ENCODE results near the gene TF.
"Not testable (repeated sequence)": the region's sequence is repeated elsewhere in the genome, so short reads cannot be mapped to it uniquely, and the experiment has no call there.

Gene TF

DNA sequence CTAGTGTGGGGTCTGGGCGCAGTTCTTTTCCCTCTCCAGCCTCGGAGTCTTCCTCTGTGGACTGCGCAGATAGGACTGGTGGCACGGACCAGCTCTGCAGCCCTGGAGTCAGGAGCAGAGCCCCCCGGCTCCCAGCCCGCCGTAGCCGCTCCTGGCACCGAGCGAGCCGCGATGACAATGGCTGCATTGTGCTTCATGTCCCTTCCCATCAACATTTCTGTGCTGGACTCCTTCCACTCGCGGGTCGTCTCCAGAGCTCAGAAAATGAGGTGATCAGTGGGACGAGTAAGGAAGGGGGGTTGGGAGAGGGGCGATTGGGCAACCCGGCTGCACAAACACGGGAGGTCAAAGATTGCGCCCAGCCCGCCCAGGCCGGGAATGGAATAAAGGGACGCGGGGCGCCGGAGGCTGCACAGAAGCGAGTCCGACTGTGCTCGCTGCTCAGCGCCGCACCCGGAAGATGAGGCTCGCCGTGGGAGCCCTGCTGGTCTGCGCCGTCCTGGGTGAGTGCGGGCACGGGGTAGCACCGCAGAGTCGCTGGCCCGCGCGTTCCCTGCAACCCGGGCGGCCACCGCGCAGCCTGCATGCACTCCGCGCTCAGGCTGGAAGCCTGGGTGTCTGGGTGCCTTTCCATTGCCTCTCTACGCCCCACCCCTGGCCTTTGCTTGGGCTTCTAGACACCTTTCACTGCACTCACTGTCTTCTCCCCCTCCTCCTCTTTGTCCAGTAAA is at the start of gene TF:
Gene TF (plus strand): TSS at position 413 of the 731 bp plus-strand sequence. CDS start 48 bp downstream, at position 461.
- DNase-seq (ENCODE audit: low read depth), result no peak

DNA sequence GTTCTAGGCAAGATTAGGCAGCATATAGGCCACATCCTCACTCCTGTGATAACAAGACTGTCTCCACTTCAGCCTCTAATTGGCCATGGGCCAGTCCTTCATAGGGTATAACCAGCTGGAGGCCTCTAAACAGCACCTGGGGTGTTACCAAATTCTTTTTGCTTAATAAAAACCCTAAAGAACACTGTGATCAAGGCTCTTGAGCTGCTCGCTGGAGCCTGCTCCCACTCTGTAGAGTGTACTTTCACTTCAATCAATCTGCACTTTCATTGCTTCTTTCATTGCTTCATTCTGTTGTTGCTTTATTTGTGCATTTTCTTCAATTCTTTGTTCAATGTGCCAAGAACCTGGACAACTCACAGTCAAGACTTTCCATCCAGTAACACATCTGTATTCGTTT is 48.2 kb upstream of the TF start:
- DNase-seq (ENCODE audit: low read depth), result no peak

- no peak for DNase-seq (ENCODE audit: low read depth)
These were observed 46.7 kb upstream of the TF start for GRCh38 chr3:133699467-133699866.

GRCh38 chr3:133699903-133700302 is 46.3 kb upstream of the TF start:
- no peak for DNase-seq (ENCODE audit: low read depth)

GRCh38 chr3:133700351-133700750 is 45.8 kb upstream of the TF start:
- DNase-seq (ENCODE audit: low read depth), result no peak

DNA sequence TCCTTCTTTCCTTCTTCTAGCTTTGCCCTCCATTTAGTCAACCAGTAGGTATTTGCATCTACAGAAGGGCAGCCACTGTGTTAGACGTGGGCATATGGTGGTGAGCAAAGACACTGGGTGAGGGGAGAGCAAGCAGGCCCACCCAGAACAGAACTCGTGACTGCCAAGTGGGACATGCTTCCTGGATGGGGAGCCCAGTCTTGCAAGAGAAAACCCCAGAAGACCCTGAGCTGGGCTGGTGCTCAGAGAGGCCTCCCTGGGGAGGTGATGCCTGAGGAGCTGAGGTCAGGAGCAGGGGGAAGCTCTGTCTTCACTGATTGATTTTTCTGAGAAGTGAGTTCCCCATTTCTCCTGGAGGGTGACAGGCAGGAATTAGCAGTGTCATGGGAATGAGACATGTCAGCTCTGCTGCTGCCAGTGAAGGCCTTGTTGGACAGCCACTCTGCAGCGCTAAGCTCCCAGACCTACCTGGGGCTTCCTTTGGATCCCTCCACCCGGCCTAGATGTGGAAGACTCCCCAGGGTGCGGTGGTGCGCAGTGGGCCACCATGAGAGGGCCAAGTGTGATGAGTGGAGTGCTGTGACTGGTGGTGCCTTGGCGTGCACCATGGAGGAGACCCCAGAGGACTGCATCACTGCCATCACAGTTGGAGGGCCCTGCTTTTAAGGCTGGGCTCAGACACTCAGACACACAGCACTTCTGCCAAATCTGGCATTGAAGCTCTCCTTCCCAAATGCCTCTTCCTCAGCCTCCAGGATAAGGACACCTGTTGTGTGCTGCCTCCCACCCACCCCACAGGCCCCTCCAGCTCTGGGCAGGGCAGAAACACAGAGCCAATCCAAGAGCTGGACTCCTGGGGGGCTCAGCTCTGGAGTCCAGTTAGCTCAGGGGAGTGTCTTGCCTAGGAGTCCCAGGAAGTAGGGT is 44.5 kb upstream of the TF start:
- no peak for DNase-seq (ENCODE audit: low read depth)

- DNase-seq (ENCODE audit: low read depth), result no peak
These were observed 42.3 kb upstream of the TF start for GRCh38 chr3:133703915-133704314.

- DNase-seq (ENCODE audit: low read depth), result no peak
These were observed 40.2 kb upstream of the TF start for GRCh38 chr3:133706033-133706432.

- DNase-seq (ENCODE audit: low read depth), result no peak
These were observed 36.9 kb upstream of the TF start for GRCh38 chr3:133709139-133709750.

GRCh38 chr3:133711013-133711412 is 35.2 kb upstream of the TF start:
- no peak for DNase-seq (ENCODE audit: low read depth)

GRCh38 chr3:133712017-133712416 is 34.2 kb upstream of the TF start:
- DNase-seq (ENCODE audit: low read depth), result no peak

- no peak for DNase-seq (ENCODE audit: low read depth)
These were observed 32.8 kb upstream of the TF start for GRCh38 chr3:133713347-133713746.

DNA sequence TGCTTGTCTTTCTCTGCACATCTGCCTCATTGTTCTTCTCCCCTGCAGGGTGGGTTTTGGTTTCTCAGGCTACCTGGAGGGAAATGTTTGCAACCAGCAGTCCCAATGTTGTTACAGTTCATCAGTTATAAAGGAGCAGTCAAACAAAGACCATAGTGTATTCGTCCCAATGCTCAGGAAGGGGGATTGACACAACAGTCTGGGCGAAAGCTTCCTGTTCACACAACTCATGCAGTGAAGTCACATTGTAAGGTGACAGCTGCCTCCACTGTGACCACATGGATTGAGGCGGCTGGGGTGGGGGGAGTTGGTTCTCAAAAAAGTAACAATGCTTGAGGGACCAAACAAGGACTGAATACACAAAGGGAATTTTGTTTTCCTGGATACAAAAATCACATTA is 28.8 kb upstream of the TF start:
- no peak for DNase-seq (ENCODE audit: low read depth)

DNA sequence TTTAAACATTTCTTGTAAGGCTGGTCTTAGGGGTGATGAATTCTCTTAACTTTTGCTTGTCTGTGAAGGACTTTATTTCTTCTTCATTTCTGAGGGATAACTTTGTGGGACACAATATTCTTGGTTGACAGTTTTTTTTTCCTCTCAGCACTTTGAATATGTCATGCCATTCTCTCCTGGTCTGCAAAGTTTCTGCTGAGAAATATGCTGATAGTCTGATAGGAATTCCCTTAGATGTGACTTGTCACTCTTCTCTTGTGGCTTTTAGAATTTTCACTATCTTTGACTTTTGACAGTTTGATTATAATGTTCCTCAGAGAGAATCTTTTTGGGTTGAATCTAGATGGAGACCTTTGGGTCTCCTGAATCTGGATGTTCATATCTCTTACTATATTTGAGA is 23.3 kb upstream of the TF start:
- no peak for DNase-seq (ENCODE audit: low read depth)

GRCh38 chr3:133730993-133731392 is 15.2 kb upstream of the TF start:
- DNase-seq (ENCODE audit: low read depth), result no peak

DNA sequence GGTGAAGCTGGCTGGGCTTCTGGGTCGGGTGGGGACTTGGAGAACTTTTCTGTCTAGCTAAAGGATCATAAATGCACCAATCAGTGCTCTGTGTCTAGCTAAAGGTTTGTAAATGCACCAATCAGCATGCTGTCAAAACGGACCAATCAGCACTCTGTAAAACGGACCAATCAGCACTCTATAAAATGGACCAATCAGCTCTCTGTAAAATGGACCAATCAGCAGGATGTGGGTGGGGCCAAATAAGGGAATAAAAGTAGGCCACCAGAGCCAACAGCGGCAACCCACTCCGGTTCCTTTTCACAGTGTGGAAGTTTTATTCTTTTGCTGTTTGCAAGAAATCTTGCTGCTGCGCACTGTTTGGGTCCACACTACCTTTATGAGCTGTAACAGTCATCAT is 14.0 kb upstream of the TF start:
- DNase-seq (ENCODE audit: low read depth), result not testable (repeated sequence)

DNA sequence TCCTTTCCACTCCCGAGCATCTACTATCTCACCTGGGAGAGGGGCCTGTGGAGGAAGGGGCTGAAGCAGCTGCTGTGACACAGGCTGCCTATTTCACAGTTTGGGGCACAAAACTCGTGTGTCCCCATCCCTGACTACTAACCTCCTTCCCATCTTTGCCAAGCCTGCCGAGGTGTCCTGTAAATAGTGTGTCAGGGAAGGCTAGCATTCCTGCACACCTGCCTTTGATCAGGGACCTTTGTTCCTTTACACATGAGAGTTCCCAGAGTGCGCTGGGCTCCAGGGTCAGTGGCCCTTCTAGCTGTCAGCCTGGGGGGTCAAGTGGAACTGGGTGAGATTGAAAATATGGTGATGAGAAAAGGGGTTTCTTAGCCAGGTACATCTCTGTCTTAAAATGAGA is 13.0 kb upstream of the TF start:
- no peak for DNase-seq (ENCODE audit: low read depth)

- no peak for DNase-seq (ENCODE audit: low read depth)
These were observed 11.9 kb upstream of the TF start for GRCh38 chr3:133734305-133734704.

- DNase-seq (ENCODE audit: low read depth), result peak; percentile 33
These were observed 3.7 kb upstream of the TF start for GRCh38 chr3:133742351-133743091.

DNA sequence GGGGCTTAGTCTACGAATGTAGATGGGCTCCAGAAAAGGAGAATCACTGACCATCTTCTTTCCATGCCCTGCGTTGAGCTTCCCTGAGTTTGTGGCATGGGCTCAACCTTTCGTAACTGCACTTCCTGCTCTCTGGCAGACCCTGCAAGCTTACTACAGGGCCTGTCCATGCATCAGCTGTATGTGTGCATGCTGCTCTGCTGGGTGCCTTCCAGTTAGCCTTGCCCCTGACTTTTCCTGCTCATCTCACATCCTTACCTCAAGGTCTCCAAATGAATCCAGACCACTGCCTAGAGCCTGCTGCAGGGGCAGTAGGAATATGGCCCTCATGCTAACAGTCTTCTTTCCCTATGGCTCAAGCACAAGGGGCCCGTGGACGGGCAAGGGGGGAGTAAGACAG is 2.0 kb upstream of the TF start:
- DNase-seq (ENCODE audit: low read depth), result no peak

DNA sequence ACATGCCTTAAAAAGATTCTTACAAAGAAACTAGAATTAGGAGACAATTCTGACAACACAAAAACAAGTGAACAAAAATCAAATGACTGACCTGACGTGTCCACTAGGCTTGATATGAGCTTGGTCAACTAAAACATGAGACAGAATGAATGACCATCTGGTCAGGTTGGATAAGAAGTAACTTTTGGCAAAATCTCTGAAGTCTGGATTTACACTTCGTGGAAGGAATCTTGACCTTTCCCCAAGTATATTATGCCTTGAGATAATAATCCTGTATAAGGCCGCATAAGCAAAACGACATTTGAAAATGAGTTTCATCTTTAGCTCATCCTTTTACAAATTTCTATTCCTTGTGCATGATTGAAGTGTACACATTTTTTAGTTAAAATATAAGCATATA is 1.1 kb upstream of the TF start:
- DNase-seq (ENCODE audit: low read depth), result no peak

- no peak for DNase-seq (ENCODE audit: low read depth)
These were observed 496 bp downstream of the TF start for GRCh38 chr3:133746712-133747066.

Data from fibroblast of gingiva (primary cell).